Kidney tubule cell (primary cell): ENCODE measurements around the gene RELN.
A peak's percentile ranks its signal among the peaks of the same experiment; 100 is the strongest.
"Not testable (repeated sequence)": the region's sequence is repeated elsewhere in the genome, so short reads cannot be mapped to it uniquely, and the experiment has no call there.

ENCODE experiments used
- DNase-seq: peaks from one replicate; pipeline ENCODE4 v3.0.0-alpha.2; 2018; ENCODE audit warnings: low spot score

Gene RELN

GRCh38 chr7:103989200-103989784 lies at the start of gene RELN:
Gene RELN (minus strand): TSS chr7:103989658. CDS start chr7:103989356, 302 bp downstream.
- DNase-seq: peak; percentile 44

GRCh38 chr7:104038136-104038535 lies 48.7 kb upstream of the RELN start:
- DNase-seq: no peak

GRCh38 chr7:104036889-104037288 lies 47.4 kb upstream of the RELN start:
- DNase-seq: not testable (repeated sequence)

- DNase-seq: no peak
Measured at GRCh38 chr7:104035351-104035750, 45.9 kb upstream of the RELN start.

GRCh38 chr7:104034679-104035078 lies 45.2 kb upstream of the RELN start:
- DNase-seq: no peak

GRCh38 chr7:104033837-104034236 lies 44.4 kb upstream of the RELN start:
- DNase-seq: no peak

GRCh38 chr7:104032486-104032885 lies 43.0 kb upstream of the RELN start:
- no peak for DNase-seq

GRCh38 chr7:104029765-104030164 lies 40.3 kb upstream of the RELN start:
- DNase-seq: no peak

- DNase-seq: no peak
Measured at GRCh38 chr7:104024632-104025031, 35.2 kb upstream of the RELN start.

GRCh38 chr7:104023100-104023499 lies 33.6 kb upstream of the RELN start:
- no peak for DNase-seq

GRCh38 chr7:104018425-104018824 lies 29.0 kb upstream of the RELN start:
- no peak for DNase-seq

GRCh38 chr7:104017001-104017400 lies 27.5 kb upstream of the RELN start:
- DNase-seq: no peak

- DNase-seq: no peak
Measured at GRCh38 chr7:104012835-104013234, 23.4 kb upstream of the RELN start.

- no peak for DNase-seq
Measured at GRCh38 chr7:104011829-104012228, 22.4 kb upstream of the RELN start.

- peak; percentile 25 for DNase-seq
Measured at GRCh38 chr7:104010052-104010909, 20.8 kb upstream of the RELN start.

GRCh38 chr7:104008107-104008506 lies 18.6 kb upstream of the RELN start:
- no peak for DNase-seq

GRCh38 chr7:104007614-104008013 lies 18.2 kb upstream of the RELN start:
- no peak for DNase-seq

GRCh38 chr7:104005197-104005596 lies 15.7 kb upstream of the RELN start:
- DNase-seq: peak; percentile 31

GRCh38 chr7:103996639-103997038 lies 7.2 kb upstream of the RELN start:
- no peak for DNase-seq

GRCh38 chr7:103996017-103996551 lies 6.6 kb upstream of the RELN start:
- DNase-seq: no peak

GRCh38 chr7:103995554-103995953 lies 6.1 kb upstream of the RELN start:
- DNase-seq: no peak

- peak; percentile 71 for DNase-seq
Measured at GRCh38 chr7:103993551-103993950, 4.1 kb upstream of the RELN start.

- DNase-seq: no peak
Measured at GRCh38 chr7:103991406-103991805, 1.9 kb upstream of the RELN start.
